Endothelial cell of umbilical vein (primary cell): ENCODE data around the gene SETD6. TPM values are rescaled to one million over a fixed set of nuclear protein-coding genes. Genes with fewer than 3 reads are reported as not detected.

ENCODE experiments used
- BruUV-seq: library from RNA; stranded (reverse); fragments of 400-500 nt; replicated peaks from 2 replicates; lab custom pipeline; 2021; lab: Mats Ljungman, UMichigan
- CTCF ChIA-PET: fragments of 300-600, 350-600 bp; sonication (Branson Sonifier 250); formaldehyde crosslinking; loops from one replicate; lab custom pipeline; 2021; ENCODE audit warnings: antibody characterized with exemption, inconsistent platforms; lab: Charles Lee
- POLR2A ChIA-PET: fragments of 300-600, 350-600 bp; sonication (Branson Sonifier 250); formaldehyde crosslinking; loops from one replicate; lab custom pipeline; 2021; ENCODE audit warnings: antibody characterized with exemption, inconsistent platforms; lab: Charles Lee
- DNase-seq: peaks from one replicate; pipeline ENCODE4 v3.0.0-alpha.2; 2011; ENCODE audit warnings: low read depth, low spot score
- FAIRE-seq: peaks from 2 replicates; lab custom pipeline; 2011; peaks lifted over from hg19 to GRCh38; lab: Jason Lieb, UNC
- H2AFZ ChIP-seq: 2 replicates; pipeline ENCODE4 v1.6.0; 2012; ENCODE audit warnings: low read depth, low read length, control low read depth, inconsistent platforms
- H3K27ac ChIP-seq: 2 replicates; pipeline ENCODE4 v1.5.1; 2011; ENCODE audit warnings: low read depth, mild to moderate bottlenecking, control low read depth, low read length, moderate library complexity; ENCODE audit not compliant: insufficient read depth
- H3K27me3 ChIP-seq, 2 experiments: 2 replicates each; pipeline versions ENCODE4 v1.6.0 to v1.6.1; 2011; ENCODE audit warnings: low read length in 2 of 2, mixed read lengths in 1 of 2; ENCODE audit not compliant: control insufficient read depth in 2 of 2, insufficient read depth in 2 of 2
- H3K36me3 ChIP-seq, 2 experiments: 2 replicates in 1 of 2; 3 replicates in 1 of 2; pipeline ENCODE4 v1.5.1; 2011; ENCODE audit warnings: low read length in 2 of 2, mild to moderate bottlenecking in 1 of 2, moderate library complexity in 1 of 2; ENCODE audit not compliant: control insufficient read depth in 2 of 2, insufficient read depth in 2 of 2; ENCODE audit errors: extremely low read depth in 1 of 2
- H3K4me1 ChIP-seq: 3 replicates; pipeline ENCODE4 v1.5.1; 2011; ENCODE audit warnings: mild to moderate bottlenecking, low read length; ENCODE audit not compliant: control insufficient read depth, insufficient read depth; ENCODE audit errors: extremely low read depth
- H3K4me2 ChIP-seq: 2 replicates; pipeline ENCODE4 v1.6.1; 2011; ENCODE audit warnings: low read length, control low read depth, mixed read lengths; ENCODE audit not compliant: insufficient read depth
- H3K4me3 ChIP-seq, 3 experiments: fragments of 200-600 bp in 1 of 3; sonication (generic), shearing (Covaris generic) in 1 of 3; replicated peaks in 1 of 3; 2 replicates each; pipeline ENCODE4 v1.5.1; 2011 to 2016; ENCODE audit warnings: control low read depth in 3 of 3, low read length in 3 of 3, mild to moderate bottlenecking in 2 of 3, inconsistent platforms in 1 of 3, low read depth in 1 of 3, moderate library complexity in 1 of 3; ENCODE audit not compliant: insufficient read depth in 1 of 3
- H3K79me2 ChIP-seq: 2 replicates; pipeline ENCODE4 v1.6.0; 2012; ENCODE audit warnings: low read length, inconsistent platforms; ENCODE audit not compliant: control insufficient read depth, insufficient read depth
- H3K9ac ChIP-seq: replicated peaks from 2 replicates; pipeline ENCODE3; 2011; ENCODE audit warnings: low read length, control low read depth; ENCODE audit not compliant: insufficient read depth; ENCODE audit errors: extremely low read depth
- H3K9me1 ChIP-seq: replicated peaks from 3 replicates; pipeline ENCODE4 v1.6.0; 2011; ENCODE audit warnings: mild to moderate bottlenecking, low read length; ENCODE audit not compliant: control insufficient read depth, insufficient read depth; ENCODE audit errors: extremely low read depth
- H3K9me3 ChIP-seq: replicated peaks from 2 replicates; pipeline ENCODE4 v1.5.1; 2012; ENCODE audit warnings: low read length, inconsistent platforms; ENCODE audit not compliant: control insufficient read depth, insufficient read depth
- H4K20me1 ChIP-seq: replicated peaks from 2 replicates; pipeline ENCODE3; 2011; ENCODE audit warnings: mild to moderate bottlenecking, low read length; ENCODE audit not compliant: control insufficient read depth, insufficient read depth; ENCODE audit errors: extremely low read depth
- CTCF ChIP-seq, 2 donors: IDR thresholded peaks; 1 replicate in 1 of 2; 2 replicates in 1 of 2; pipeline ENCODE4 v1.5.1; 2011; ENCODE audit warnings: low read length in 2 of 2, mild to moderate bottlenecking in 2 of 2, moderate library complexity in 2 of 2, control low read depth in 1 of 2, inconsistent platforms in 1 of 2, low read depth in 1 of 2; ENCODE audit not compliant: insufficient read depth in 1 of 2; ENCODE audit errors: extremely low read depth in 1 of 2
- EZH2 ChIP-seq: IDR thresholded peaks from 2 replicates; pipeline ENCODE4 v1.6.1; 2012; ENCODE audit warnings: borderline replicate concordance, low read depth, mild to moderate bottlenecking, moderate library complexity, low read length, inconsistent platforms; ENCODE audit not compliant: severe bottlenecking
- FOS ChIP-seq: IDR thresholded peaks from 2 replicates; pipeline ENCODE4 v1.6.1; 2011; ENCODE audit warnings: mild to moderate bottlenecking, low read length, moderate library complexity, borderline replicate concordance; ENCODE audit not compliant: insufficient read depth
- GATA2 ChIP-seq: IDR thresholded peaks from 2 replicates; pipeline ENCODE4 v1.7.0; 2011; ENCODE audit warnings: low read depth, mild to moderate bottlenecking, moderate library complexity, mixed read lengths, low read length; ENCODE audit not compliant: insufficient read length, insufficient read depth
- JUN ChIP-seq: IDR thresholded peaks from 2 replicates; pipeline ENCODE4 v1.6.1; 2011; ENCODE audit warnings: borderline replicate concordance, low read depth; ENCODE audit not compliant: insufficient read length, insufficient read depth
- MAX ChIP-seq: IDR thresholded peaks from 2 replicates; pipeline ENCODE4 v1.6.1; 2011; ENCODE audit not compliant: insufficient read depth, insufficient read length
- MYC ChIP-seq: IDR thresholded peaks from one replicate; pipeline ENCODE4 v1.6.1; 2011; ENCODE audit warnings: mild to moderate bottlenecking, low read depth, low read length
- POLR2A ChIP-seq: IDR thresholded peaks from 2 replicates; pipeline ENCODE4 v1.6.1; 2012; ENCODE audit warnings: low read depth, mild to moderate bottlenecking, control low read depth, low read length
- POLR2AphosphoS5 ChIP-seq: IDR thresholded peaks from 2 replicates; pipeline ENCODE4 v1.6.1; 2012; ENCODE audit warnings: low read depth, mild to moderate bottlenecking, control low read depth, low read length, moderate library complexity; ENCODE audit not compliant: insufficient read depth
- dilution Hi-C: fragments of 300-500 bp; cut with MboI; formaldehyde crosslinking; loops from one replicate; pipeline ENCODE4 v1.15.0; 2019; ENCODE audit warnings: low sequenced_read_pairs; ENCODE audit not compliant: extremely low pct_ligation_motif_present
- intact Hi-C: fragments of 100-400 bp; cut with micrococcal nuclease; formaldehyde crosslinking; loops from one replicate; pipeline ENCODE4 v1.10.0; 2022
- polyA plus RNA-seq, 4 experiments: library from polyadenylated mRNA; depleted of rRNA in 3 of 4; stranded (reverse) in 3 of 4; unstranded in 1 of 4; fragments of >200 nt; gene quantifications; 2 replicates each; pipeline versions ENCODE4 v1.2.1 to v1.2.3, GENCODE V29; 2011 to 2012; ENCODE audit warnings: missing spikeins in 1 of 4
- total RNA-seq: library from RNA; stranded (reverse); gene quantifications from 2 replicates; pipeline ENCODE4 v1.2.3, GENCODE V29; 2021

SETD6 gene
- total and polyA plus RNA-seq, 2 donors (not counting 3 experiments of a cell fraction or from before 2014, with no cell fraction given) = 10.2 to 16.4 TPM

GRCh38 chr16:58465817-58466216 lies 49.5 kb upstream of the SETD6 start:
- H3K4me3 ChIP-seq = peak overlapping the region in 1 of 3 experiments; percentile 75
- dilution Hi-C loops (no loop called here), intact Hi-C loops (no loop called here)
- H3K27ac ChIP-seq = no peak overlapping the region
- no peaks in the 10 kb centered on the region for H3K79me2 ChIP-seq
- FAIRE-seq (no peak), DNase-seq (no peak)
- CTCF ChIA-PET = interaction anchor here (0.7 kb wide), 1 partner anchor 10 kb away, joined by 3 read pairs; no protein-coding TSS in a partner anchor
- no TSS peak for BruUV-seq
- TF ChIP-seq POLR2AphosphoS5 (no peak), CTCF (IDR thresholded peaks at IDR 0.05; ENCODE audit: extremely low read depth in 1 of 2, insufficient read depth in 1 of 2, low read depth in 1 of 2, low read length in 2 of 2) (no peak), FOS (no peak), JUN (no peak)
- H3K9ac ChIP-seq = no peak overlapping the region
- no peaks in the 10 kb centered on the region for H3K9me3 ChIP-seq
- peaks cover 6% of the 10 kb centered on the region for H3K4me1 ChIP-seq
- no peaks in the 10 kb centered on the region for H3K36me3 ChIP-seq
- H3K9me1 ChIP-seq = no peaks in the 10 kb centered on the region
- peaks cover 2 to 15% of the 10 kb centered on the region in 2 experiments for H3K27me3 ChIP-seq
- H2AFZ ChIP-seq = no peak overlapping the region
- no peak overlapping the region for H3K4me2 ChIP-seq
- POLR2A ChIA-PET = no interaction called here
- H4K20me1 ChIP-seq = no peaks in the 10 kb centered on the region

- intact Hi-C loops (no loop called here), dilution Hi-C loops (no loop called here)
- ChIA-PET POLR2A (no interaction called here), CTCF (interaction anchor here (0.7 kb wide), 1 partner anchor 10 kb away, joined by 3 read pairs; no protein-coding TSS in a partner anchor)
- H3K79me2 ChIP-seq = no peaks in the 10 kb centered on the region
- no peaks in the 10 kb centered on the region for H3K9me3 ChIP-seq
- DNase-seq (no peak), FAIRE-seq (no peak)
- no TSS peak for BruUV-seq
- peaks cover 2 to 15% of the 10 kb centered on the region in 2 experiments for H3K27me3 ChIP-seq
- no peak overlapping the region for H3K27ac ChIP-seq
- H3K9ac ChIP-seq = no peak overlapping the region
- TF ChIP-seq POLR2A (no peak), GATA2 (no peak), JUN (no peak), FOS (no peak), MAX (no peak), EZH2 (no peak), MYC (no peak), POLR2AphosphoS5 (no peak), CTCF (IDR thresholded peaks at IDR 0.05; ENCODE audit: extremely low read depth in 1 of 2, insufficient read depth in 1 of 2, low read depth in 1 of 2, low read length in 2 of 2) (no peak)
- H4K20me1 ChIP-seq = no peaks in the 10 kb centered on the region
- H3K4me2 ChIP-seq = no peak overlapping the region
- no peak overlapping the region for H3K4me3 ChIP-seq
- H3K36me3 ChIP-seq = no peaks in the 10 kb centered on the region
- H3K9me1 ChIP-seq = no peaks in the 10 kb centered on the region
- peaks cover 6% of the 10 kb centered on the region for H3K4me1 ChIP-seq
- no peak overlapping the region for H2AFZ ChIP-seq
These were observed 48.9 kb upstream of the SETD6 start for GRCh38 chr16:58466396-58466795.
